ENCODE data around the gene SUSD6.

The SUSD6 gene

DNA sequence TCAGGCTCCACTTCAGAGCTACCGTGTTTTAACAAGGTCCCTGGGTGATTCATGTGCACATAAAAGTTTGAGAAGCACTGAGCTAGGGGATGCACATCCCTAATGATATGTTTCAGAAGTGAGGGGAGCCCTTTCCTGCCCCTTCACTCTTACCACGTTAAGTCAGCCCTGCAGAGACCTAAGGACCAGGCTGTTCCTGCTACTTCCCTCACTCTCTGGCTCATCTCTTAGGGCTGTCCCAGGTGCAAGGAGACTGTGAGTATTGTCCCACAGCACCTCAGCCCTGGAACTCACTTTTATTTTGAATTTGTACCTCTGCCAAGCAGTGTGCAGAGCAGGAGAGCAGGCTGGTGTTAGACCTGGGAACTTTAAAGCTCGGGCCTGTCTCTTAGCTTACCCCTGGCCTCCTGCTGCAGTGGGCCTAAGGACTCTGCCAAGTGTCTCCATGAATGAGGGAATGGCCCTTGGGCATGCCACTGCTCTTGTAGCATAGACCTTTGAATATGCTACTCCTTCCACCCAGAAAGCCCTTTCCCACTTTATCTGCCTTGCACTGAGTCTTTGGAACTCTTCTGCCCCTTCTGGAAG is 11.0 kb upstream of the SUSD6 start:
- no peak overlapping the region for H3K27ac ChIP-seq
- CTCF ChIA-PET = interaction anchor here (0.8 kb wide), 1 partner anchor 125 kb away, joined by 4 read pairs; no protein-coding TSS in a partner anchor
- TF ChIP-seq, protein P1, sequence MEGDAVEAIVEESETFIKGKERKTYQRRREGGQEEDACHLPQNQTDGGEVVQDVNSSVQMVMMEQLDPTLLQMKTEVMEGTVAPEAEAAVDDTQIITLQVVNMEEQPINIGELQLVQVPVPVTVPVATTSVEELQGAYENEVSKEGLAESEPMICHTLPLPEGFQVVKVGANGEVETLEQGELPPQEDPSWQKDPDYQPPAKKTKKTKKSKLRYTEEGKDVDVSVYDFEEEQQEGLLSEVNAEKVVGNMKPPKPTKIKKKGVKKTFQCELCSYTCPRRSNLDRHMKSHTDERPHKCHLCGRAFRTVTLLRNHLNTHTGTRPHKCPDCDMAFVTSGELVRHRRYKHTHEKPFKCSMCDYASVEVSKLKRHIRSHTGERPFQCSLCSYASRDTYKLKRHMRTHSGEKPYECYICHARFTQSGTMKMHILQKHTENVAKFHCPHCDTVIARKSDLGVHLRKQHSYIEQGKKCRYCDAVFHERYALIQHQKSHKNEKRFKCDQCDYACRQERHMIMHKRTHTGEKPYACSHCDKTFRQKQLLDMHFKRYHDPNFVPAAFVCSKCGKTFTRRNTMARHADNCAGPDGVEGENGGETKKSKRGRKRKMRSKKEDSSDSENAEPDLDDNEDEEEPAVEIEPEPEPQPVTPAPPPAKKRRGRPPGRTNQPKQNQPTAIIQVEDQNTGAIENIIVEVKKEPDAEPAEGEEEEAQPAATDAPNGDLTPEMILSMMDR (conservative IDR thresholded peaks at IDR 0.05; ENCODE audit: low read depth) = no peak
- no peak for DNase-seq (ENCODE audit: low spot score)
- POLR2A ChIA-PET (ENCODE audit: low non-redundant PET) = no interaction called here

DNA sequence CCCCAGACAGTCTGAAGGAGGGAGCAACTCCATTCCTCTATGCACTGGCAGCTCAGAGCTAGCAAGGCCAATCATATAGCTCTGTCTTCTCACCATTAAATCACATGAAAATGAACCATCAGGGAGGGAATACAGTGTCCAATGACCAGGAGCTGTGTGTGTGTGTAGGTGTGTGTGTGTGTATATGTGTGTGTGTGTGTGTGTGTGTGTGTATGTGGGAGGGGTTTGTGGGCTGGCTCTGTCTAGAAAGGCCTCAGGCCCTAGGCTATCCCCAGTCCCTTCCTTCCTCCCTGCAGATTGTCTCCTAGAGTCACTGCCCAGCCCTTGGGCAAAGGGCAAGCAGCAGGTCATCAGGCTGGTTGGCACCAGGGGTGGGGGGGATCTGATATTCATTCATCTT is 5.7 kb upstream of the SUSD6 start:
- TF ChIP-seq, protein P1 (conservative IDR thresholded peaks at IDR 0.05; ENCODE audit: low read depth) = no peak
- POLR2A ChIA-PET (ENCODE audit: low non-redundant PET) = no interaction called here
- no peak for DNase-seq (ENCODE audit: low spot score)
- no peak overlapping the region for H3K27ac ChIP-seq
- CTCF ChIA-PET = interaction anchor here (1.0 kb wide), 1 partner anchor 121 kb away, joined by 5 read pairs; no protein-coding TSS in a partner anchor

DNA sequence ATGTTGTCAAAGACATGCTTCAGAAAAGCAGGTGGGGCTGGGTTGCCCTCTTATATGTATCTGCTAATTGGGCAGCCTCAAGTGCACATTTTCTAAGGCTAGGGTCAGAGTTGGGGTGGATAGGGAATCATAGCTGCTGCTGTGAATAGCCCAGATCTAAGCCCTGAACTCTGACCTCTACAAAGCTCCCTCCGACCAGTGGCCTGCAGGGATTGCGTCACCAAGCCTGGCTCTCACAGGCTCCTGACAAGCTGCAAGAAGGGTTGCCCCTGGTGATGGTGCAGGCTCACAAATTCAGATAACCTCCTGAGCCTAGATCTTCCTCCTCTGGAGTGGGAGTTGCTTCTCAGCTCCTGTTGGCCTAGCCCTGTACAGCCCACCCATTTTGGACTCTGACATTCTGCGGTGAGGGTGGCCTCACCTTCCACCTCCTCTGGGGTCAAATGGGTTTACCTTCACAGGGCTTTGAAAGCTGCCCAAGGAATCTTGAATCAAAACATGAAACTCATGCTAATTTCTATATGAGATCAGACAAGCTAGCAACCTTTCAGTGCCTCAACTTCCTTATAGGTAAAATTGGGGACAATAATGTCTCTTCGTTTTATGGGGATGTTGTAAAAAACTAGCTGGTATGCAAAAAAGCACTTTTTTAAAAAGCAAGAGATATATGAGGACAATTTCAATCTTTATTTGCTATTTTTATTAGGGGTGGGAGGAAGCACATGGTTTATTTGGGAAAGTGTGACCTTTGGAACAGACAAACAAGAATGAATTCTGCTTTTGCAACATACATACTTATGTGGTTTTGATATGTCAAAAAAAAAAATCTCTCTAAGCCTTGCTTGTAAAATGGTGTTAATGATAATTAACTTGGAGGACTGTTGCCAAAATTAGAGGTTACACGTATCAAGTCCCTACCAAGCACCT is 4.9 kb upstream of the SUSD6 start:
- ChIA-PET POLR2A (ENCODE audit: low non-redundant PET) (no interaction called here), CTCF (interaction anchor here (0.7 to 1.0 kb wide), 2 partner anchors 22 to 23 kb away, joined by 3 to 4 read pairs; no protein-coding TSS in a partner anchor)
- H3K27ac ChIP-seq = no peak overlapping the region
- TF ChIP-seq, protein P1 (conservative IDR thresholded peaks at IDR 0.05; ENCODE audit: low read depth) = no peak
- no peak for DNase-seq (ENCODE audit: low spot score)

DNA sequence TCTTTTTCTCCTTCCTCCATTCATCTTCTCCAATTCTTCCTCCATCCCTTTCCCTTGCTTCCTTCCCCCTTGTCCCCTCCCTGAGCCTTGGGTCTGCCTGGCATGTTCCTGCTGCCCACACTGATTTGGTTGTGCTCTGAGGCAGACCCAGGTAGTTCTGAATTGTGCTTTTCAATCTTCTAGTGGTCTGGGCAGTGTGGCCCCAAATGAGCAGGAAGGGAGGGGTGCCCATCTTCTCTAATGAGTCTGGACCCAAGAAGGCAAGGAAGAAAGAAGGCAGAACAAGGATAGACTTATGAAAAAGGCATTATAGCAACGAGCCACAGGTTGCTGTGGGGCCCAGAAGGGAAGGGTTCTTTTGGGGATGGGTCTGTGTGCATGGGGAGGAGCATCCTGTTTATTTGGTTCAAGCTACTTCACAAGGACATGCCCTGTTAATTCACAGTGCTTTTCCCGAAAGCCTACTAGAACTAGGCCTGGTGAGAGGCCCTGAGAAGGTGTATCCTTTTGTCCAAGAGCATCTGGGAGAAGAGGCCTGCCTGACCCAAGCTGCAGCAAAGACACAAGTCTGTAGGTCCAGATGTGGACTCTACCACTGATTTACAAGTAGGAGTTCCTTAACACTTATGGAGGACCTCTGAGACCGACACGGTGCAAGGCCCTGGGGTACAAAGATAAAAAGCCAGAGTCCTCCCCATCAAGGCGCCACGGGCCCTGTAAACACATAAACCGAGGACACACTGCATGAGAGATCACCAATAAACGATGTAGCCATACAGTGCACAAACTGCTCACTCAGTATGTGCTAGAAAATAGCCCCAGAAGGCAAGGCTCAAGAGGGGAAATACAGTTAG is 1.1 kb upstream of the SUSD6 start:
- POLR2A ChIA-PET (ENCODE audit: low non-redundant PET) = interaction anchor here (0.6 kb wide), 1 partner anchor 1177 kb away, joined by 7 read pairs; no protein-coding TSS in a partner anchor
- TF ChIP-seq, protein P1 (conservative IDR thresholded peaks at IDR 0.05; ENCODE audit: low read depth) = no peak
- peak overlapping the region; percentile 92 for H3K27ac ChIP-seq
- DNase-seq (ENCODE audit: low spot score) = no peak
- CTCF ChIA-PET = no interaction called here

DNA sequence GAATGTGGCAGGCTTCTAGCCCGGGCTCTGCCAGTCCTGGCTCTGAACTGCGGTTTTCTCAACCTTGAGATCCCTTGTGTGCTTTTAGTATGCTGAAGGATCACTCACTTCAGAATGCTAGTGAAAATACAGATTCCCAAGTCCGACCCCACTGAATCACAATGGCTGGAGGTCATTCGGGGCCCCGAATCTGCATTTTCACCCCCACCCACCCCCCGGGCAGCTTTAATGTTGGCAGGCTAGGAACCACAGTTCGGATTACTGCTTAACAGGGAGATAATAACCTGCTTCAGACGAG is 573 bp upstream of the SUSD6 start:
- H3K27ac ChIP-seq = peak overlapping the region; percentile 92
- peak; percentile 10 for DNase-seq (ENCODE audit: low spot score)
- CTCF ChIA-PET = no interaction called here
- POLR2A ChIA-PET (ENCODE audit: low non-redundant PET) = interaction anchor here (0.6 kb wide), 1 partner anchor 1177 kb away, joined by 7 read pairs; no protein-coding TSS in a partner anchor
- TF ChIP-seq, protein P1 (conservative IDR thresholded peaks at IDR 0.05; ENCODE audit: low read depth) = no peak

All from RWPE1 (cell line).